ENCODE results near the gene MICAL2. TPM values are rescaled to one million over a fixed set of nuclear protein-coding genes. Genes with fewer than 3 reads are reported as not detected.
"Not testable (repeated sequence)": the region's sequence is repeated elsewhere in the genome, so short reads cannot be mapped to it uniquely, and the experiment has no call there.

Gene MICAL2
- total RNA-seq, 4 donors from 2014 or later, result 27.4 to 63.6 (median 51.9) TPM

- H3K4me1 ChIP-seq, result peaks cover 39 to 50% of the 10 kb centered on the region in 2 donors
- 79 to 80% methylated on average over 7 of the region's 7 CpGs for WGBS, 2 donors
- no peak for DNase-seq
- no peak for TF ChIP-seq POLR2A (IDR thresholded peaks at IDR 0.05)
- no peak for TF ChIP-seq CTCF (IDR thresholded peaks at IDR 0.05)
- H3K36me3 ChIP-seq, result no peaks in the 10 kb centered on the region
- H3K27ac ChIP-seq, result peak overlapping the region in 2 of 3 donors; percentile 35 to 57
- H3K4me3 ChIP-seq (replicated peaks in 1 of 3), result no peak overlapping the region
- intact Hi-C loops (cut with DNase I), result no loop called here
- H3K9me3 ChIP-seq, result no peaks in the 10 kb centered on the region
- H3K27me3 ChIP-seq, result no peaks in the 10 kb centered on the region
Observed at GRCh38 chr11:12143461-12144258, 33.3 kb downstream of the MICAL2 start.

- no peaks in the 10 kb centered on the region for H3K36me3 ChIP-seq
- 85% methylated on average over 11 of the region's 11 CpGs for WGBS, 2 donors
- no peak for DNase-seq
- H3K9me3 ChIP-seq, result no peaks in the 10 kb centered on the region
- TF ChIP-seq POLR2A (IDR thresholded peaks at IDR 0.05) (no peak), CTCF (IDR thresholded peaks at IDR 0.05) (no peak)
- peak overlapping the region in 2 of 3 donors; percentile 35 to 57 for H3K27ac ChIP-seq
- intact Hi-C loops (cut with DNase I), result no loop called here
- peaks cover 30 to 41% of the 10 kb centered on the region in 2 donors for H3K4me1 ChIP-seq
- H3K4me3 ChIP-seq (replicated peaks in 1 of 3), result no peak overlapping the region
- no peaks in the 10 kb centered on the region for H3K27me3 ChIP-seq
Observed at GRCh38 chr11:12144330-12145174, 34.2 kb downstream of the MICAL2 start.

GRCh38 chr11:12146678-12147077 is 36.3 kb downstream of the MICAL2 start:
- H3K4me1 ChIP-seq, result peaks cover 13 to 22% of the 10 kb centered on the region in 2 donors

GRCh38 chr11:12147827-12148226 is 37.4 kb downstream of the MICAL2 start:
- no peak overlapping the region for H3K4me3 ChIP-seq (replicated peaks in 1 of 3)
- WGBS, 2 donors, result 78 to 100% methylated on average over 5 of the region's 5 CpGs
- DNase-seq, result no peak
- H3K27me3 ChIP-seq, result no peaks in the 10 kb centered on the region
- TF ChIP-seq POLR2A (IDR thresholded peaks at IDR 0.05), result no peak
- TF ChIP-seq CTCF (IDR thresholded peaks at IDR 0.05), result no peak
- H3K4me1 ChIP-seq, result peaks cover 10 to 21% of the 10 kb centered on the region in 2 donors
- intact Hi-C loops (cut with DNase I), result no loop called here
- no peaks in the 10 kb centered on the region for H3K9me3 ChIP-seq
- H3K36me3 ChIP-seq, result no peaks in the 10 kb centered on the region
- H3K27ac ChIP-seq, result no peak overlapping the region

More at GRCh38 chr11:12146678-12147077, 36.3 kb downstream of the MICAL2 start:
- 93 to 95% methylated on average over 3 of the region's 3 CpGs for WGBS, 2 donors
- H3K9me3 ChIP-seq; intact Hi-C loops (cut with DNase I); H3K27me3 ChIP-seq; H3K4me3 ChIP-seq (replicated peaks in 1 of 3); H3K27ac ChIP-seq; DNase-seq; H3K36me3 ChIP-seq: not testable (repeated sequence)

GRCh38 chr11:12148466-12148865 is 38.1 kb downstream of the MICAL2 start:
- no peaks in the 10 kb centered on the region for H3K27me3 ChIP-seq
- TF ChIP-seq POLR2A (IDR thresholded peaks at IDR 0.05) (no peak), CTCF (IDR thresholded peaks at IDR 0.05) (no peak)
- peaks cover 8 to 14% of the 10 kb centered on the region in 2 donors for H3K4me1 ChIP-seq
- no peaks in the 10 kb centered on the region for H3K9me3 ChIP-seq
- peaks cover 0 to 5% of the 10 kb centered on the region in 2 donors for H3K36me3 ChIP-seq
- no peak overlapping the region for H3K27ac ChIP-seq
- WGBS, 2 donors, result 93 to 98% methylated on average over 3 of the region's 3 CpGs
- intact Hi-C loops (cut with DNase I), result no loop called here
- H3K4me3 ChIP-seq (replicated peaks in 1 of 3), result no peak overlapping the region
- DNase-seq, result no peak

Measured in thyroid gland (tissue), 4 donors.